Spinal cord (tissue), 10 donors: ENCODE measurements around the gene HEXIM1. TPM values are rescaled to one million over a fixed set of nuclear protein-coding genes. Genes with fewer than 3 reads are reported as not detected.

ENCODE experiments used
- DNase-seq, 6 donors: peaks; one replicate each; pipeline versions ENCODE4 v3.0.0 to v3.0.0-alpha.2; 2013 to 2015; ENCODE audit warnings: low spot score in 6 of 6, low read depth in 4 of 6
- H3K27ac ChIP-seq: one replicate; pipeline ENCODE4 v1.5.1; 2013; ENCODE audit warnings: low read depth, low read length, control low read depth
- H3K27me3 ChIP-seq: one replicate; pipeline ENCODE4 v1.6.1; 2013; ENCODE audit warnings: low read length; ENCODE audit not compliant: control insufficient read depth, insufficient read depth
- H3K36me3 ChIP-seq: one replicate; pipeline ENCODE4 v1.6.1; 2013; ENCODE audit warnings: low read length; ENCODE audit not compliant: control insufficient read depth, insufficient read depth
- H3K4me1 ChIP-seq: one replicate; pipeline ENCODE4 v1.6.1; 2013; ENCODE audit warnings: low read length; ENCODE audit not compliant: control insufficient read depth, insufficient read depth
- H3K4me3 ChIP-seq: one replicate; pipeline ENCODE4 v1.5.1; 2013; ENCODE audit warnings: low read depth, low read length, control low read depth
- H3K9me3 ChIP-seq: one replicate; pipeline ENCODE4 v1.6.1; 2013; ENCODE audit warnings: low read length; ENCODE audit not compliant: control insufficient read depth, insufficient read depth
- WGBS: methylation state at CpG from one replicate; pipeline ENCODE4 v1.1.5; 2013; ENCODE audit warnings: missing lambda C conversion rate; ENCODE audit not compliant: insufficient coverage; 5-methylcytosine and 5-hydroxymethylcytosine counted together
- polyA plus RNA-seq, 2 donors: library from polyadenylated mRNA; unstranded; fragments of 120-200 nt; gene quantifications; one replicate each; pipeline ENCODE4 v1.2.1, GENCODE V29; 2013; ENCODE audit not compliant: insufficient read length in 2 of 2
- total RNA-seq, 2 donors: library from RNA; depleted of rRNA in 1 of 2; stranded (reverse); fragments of 120-200 nt in 1 of 2; fragments of >200 nt in 1 of 2; gene quantifications; one replicate each; pipeline versions ENCODE4 v1.2.3 to v1.2.4, GENCODE V29; 2013 to 2014
- donor health status: healthy.

The HEXIM1 gene
- total and polyA plus RNA-seq, 4 donors, result 16.1 to 28.0 (median 21.2) TPM

DNA sequence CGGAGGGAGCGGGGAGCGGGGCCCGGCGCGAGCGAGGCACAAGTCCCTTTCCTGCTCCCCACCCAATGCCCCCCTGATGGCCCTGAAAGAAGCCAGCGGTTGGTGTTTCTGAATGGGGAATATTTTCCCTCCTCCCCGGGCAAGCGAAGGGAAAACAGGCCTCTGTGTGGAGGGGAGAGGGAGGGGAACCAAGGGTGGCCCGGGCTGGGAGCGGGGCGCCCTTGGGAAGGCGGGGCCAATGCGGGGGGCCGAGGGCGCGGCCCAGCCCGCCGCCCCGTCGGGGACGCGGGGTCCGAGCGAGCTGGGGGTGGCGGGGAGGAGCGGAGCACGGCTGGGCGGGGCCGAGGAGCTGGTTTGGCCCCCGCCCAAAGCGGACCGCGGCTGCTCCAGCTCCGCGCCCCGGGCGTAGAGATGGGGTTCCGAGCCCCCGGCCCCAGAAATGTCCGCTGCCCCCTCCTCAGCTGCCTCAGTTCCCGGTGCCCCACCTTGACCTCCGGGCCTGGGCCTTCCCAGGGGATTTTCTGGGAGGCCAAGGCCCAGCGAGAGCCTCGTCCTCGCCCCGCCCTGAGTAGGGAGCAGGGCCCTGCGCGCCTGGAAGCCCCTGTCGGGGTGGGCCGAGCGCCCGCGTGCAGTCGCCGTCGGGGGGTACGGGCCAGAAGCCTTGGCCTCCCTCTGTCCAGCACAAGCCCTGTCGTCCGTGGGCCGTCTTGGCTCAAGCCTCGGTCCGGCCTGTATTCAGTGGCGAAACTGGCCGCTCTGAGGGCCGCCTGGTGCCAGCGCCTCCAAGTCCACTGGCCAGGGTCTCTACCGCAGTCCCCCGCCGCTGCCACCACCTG is 3.9 kb upstream of the HEXIM1 start:
- H3K36me3 ChIP-seq, result no peaks in the 10 kb centered on the region
- peaks cover 44% of the 10 kb centered on the region for H3K4me1 ChIP-seq
- no peaks in the 10 kb centered on the region for H3K27me3 ChIP-seq
- peak overlapping the region; percentile 96 for H3K27ac ChIP-seq
- H3K9me3 ChIP-seq, result no peaks in the 10 kb centered on the region
- DNase-seq, result peak in 1 of 6 donors; percentile 80
- H3K4me3 ChIP-seq, result peak overlapping the region; percentile 48
- WGBS, result 24% methylated on average over 61 of the region's 71 CpGs

DNA sequence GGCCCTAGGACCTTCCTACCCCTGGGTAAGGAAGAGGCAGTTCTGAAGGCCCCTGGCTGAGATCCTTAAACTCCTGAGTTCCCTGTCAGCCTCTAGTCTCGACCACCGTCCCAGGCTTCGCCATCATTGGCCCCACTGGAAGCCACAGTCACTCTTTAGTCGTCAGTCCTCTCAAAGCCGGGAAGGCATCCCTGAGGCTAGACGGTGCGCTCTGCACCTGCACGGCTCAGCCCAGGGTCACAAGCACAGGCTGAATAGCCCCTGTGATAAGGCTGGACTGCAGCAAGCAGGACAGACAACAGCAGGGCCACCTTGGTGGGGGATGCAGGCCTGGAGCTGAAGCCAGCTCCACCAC is 3.3 kb upstream of the HEXIM1 start:
- no peak for DNase-seq
- Histone ChIP-seq H3K27ac (peak overlapping the region; percentile 96), H3K4me3 (no peak overlapping the region), H3K9me3 (no peaks in the 10 kb centered on the region), H3K27me3 (no peaks in the 10 kb centered on the region), H3K4me1 (peaks cover 45% of the 10 kb centered on the region), H3K36me3 (peaks cover 3% of the 10 kb centered on the region)
- 84% methylated on average over 8 of the region's 8 CpGs for WGBS

DNA sequence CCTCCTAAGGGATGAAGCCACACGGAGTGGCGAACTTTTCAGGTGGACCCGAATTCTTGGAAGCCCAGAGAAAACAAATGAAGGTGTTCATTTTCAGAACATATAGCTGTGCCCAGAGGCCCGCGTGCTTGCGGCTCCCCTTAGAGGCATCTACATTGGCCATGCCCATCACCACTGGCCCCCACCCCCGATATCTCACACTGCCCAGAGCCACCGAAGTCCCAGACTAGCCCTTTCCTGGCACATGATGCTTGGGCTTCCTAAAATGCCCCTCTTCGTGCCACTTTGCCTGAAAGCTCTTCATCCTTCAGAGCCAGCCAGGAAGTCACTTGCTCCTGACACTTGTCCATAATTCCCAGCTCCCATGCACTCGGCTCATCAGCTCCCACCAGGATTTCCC is 2.1 kb upstream of the HEXIM1 start:
- no peak for DNase-seq
- Histone ChIP-seq H3K4me3 (no peak overlapping the region), H3K27ac (no peak overlapping the region), H3K36me3 (peaks cover 4% of the 10 kb centered on the region), H3K9me3 (no peaks in the 10 kb centered on the region), H3K27me3 (no peaks in the 10 kb centered on the region), H3K4me1 (peaks cover 45% of the 10 kb centered on the region)
- 86% methylated on average over 9 of the region's 10 CpGs for WGBS

GRCh38 chr17:45146592-45146889 is 1.7 kb upstream of the HEXIM1 start:
- 77% methylated on average over 4 of the region's 4 CpGs for WGBS
- peaks cover 4% of the 10 kb centered on the region for H3K36me3 ChIP-seq
- H3K9me3 ChIP-seq, result no peaks in the 10 kb centered on the region
- H3K4me3 ChIP-seq, result no peak overlapping the region
- peaks cover 45% of the 10 kb centered on the region for H3K4me1 ChIP-seq
- no peak for DNase-seq
- no peaks in the 10 kb centered on the region for H3K27me3 ChIP-seq
- H3K27ac ChIP-seq, result peak overlapping the region; percentile 99

GRCh38 chr17:45146890-45147580 is 1.2 kb upstream of the HEXIM1 start:
- peak overlapping the region; percentile 92 for H3K4me3 ChIP-seq
- peak in 3 of 6 donors; percentile 43 to 95 (median 59) for DNase-seq

GRCh38 chr17:45147581-45148182 is 593 bp upstream of the HEXIM1 start:
- H3K36me3 ChIP-seq, result peaks cover 4% of the 10 kb centered on the region
- H3K27ac ChIP-seq, result peak overlapping the region; percentile 99
- H3K27me3 ChIP-seq, result no peaks in the 10 kb centered on the region
- DNase-seq, result peak; percentile 90 to 99 (median 93)
- peaks cover 52% of the 10 kb centered on the region for H3K4me1 ChIP-seq
- no peaks in the 10 kb centered on the region for H3K9me3 ChIP-seq
- 0% methylated on average over 27 of the region's 38 CpGs for WGBS
- H3K4me3 ChIP-seq, result peak overlapping the region; percentile 92

More at GRCh38 chr17:45146890-45147580, 1.2 kb upstream of the HEXIM1 start:
- H3K27ac ChIP-seq, result peak overlapping the region; percentile 99
- WGBS, result 9% methylated on average over 26 of the region's 29 CpGs
- peaks cover 45% of the 10 kb centered on the region for H3K4me1 ChIP-seq
- peaks cover 4% of the 10 kb centered on the region for H3K36me3 ChIP-seq
- H3K27me3 ChIP-seq, result no peaks in the 10 kb centered on the region
- no peaks in the 10 kb centered on the region for H3K9me3 ChIP-seq

DNA sequence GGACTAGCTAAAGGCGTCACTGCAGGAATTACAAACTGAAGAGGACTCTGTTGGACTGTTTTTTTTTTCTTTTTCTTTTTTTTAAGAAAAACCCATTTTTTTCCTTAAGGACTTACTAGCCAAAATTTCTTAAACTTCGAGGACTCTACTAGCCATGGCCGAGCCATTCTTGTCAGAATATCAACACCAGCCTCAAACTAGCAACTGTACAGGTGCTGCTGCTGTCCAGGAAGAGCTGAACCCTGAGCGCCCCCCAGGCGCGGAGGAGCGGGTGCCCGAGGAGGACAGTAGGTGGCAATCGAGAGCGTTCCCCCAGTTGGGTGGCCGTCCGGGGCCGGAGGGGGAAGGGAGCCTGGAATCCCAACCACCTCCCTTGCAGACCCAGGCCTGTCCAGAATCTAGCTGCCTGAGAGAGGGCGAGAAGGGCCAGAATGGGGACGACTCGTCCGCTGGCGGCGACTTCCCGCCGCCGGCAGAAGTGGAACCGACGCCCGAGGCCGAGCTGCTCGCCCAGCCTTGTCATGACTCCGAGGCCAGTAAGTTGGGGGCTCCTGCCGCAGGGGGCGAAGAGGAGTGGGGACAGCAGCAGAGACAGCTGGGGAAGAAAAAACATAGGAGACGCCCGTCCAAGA is 878 bp downstream of the HEXIM1 start:
- peak in 3 of 6 donors; percentile 71 to 93 (median 92) for DNase-seq
- no peaks in the 10 kb centered on the region for H3K9me3 ChIP-seq
- H3K4me1 ChIP-seq, result peaks cover 39% of the 10 kb centered on the region
- H3K27ac ChIP-seq, result peak overlapping the region; percentile 98
- peaks cover 4% of the 10 kb centered on the region for H3K36me3 ChIP-seq
- H3K4me3 ChIP-seq, result peak overlapping the region; percentile 92
- WGBS, result 0% methylated on average over 31 of the region's 32 CpGs
- H3K27me3 ChIP-seq, result no peaks in the 10 kb centered on the region

GRCh38 chr17:45149669-45150664 is 1.7 kb downstream of the HEXIM1 start:
- peak overlapping the region; percentile 92 for H3K4me3 ChIP-seq
- peak in 2 of 6 donors; percentile 75 to 76 for DNase-seq
- H3K27ac ChIP-seq, result peak overlapping the region; percentile 98
- no peaks in the 10 kb centered on the region for H3K27me3 ChIP-seq
- H3K36me3 ChIP-seq, result peaks cover 4% of the 10 kb centered on the region
- under 1% methylated on average over 52 of the region's 56 CpGs for WGBS
- H3K9me3 ChIP-seq, result no peaks in the 10 kb centered on the region
- peaks cover 31% of the 10 kb centered on the region for H3K4me1 ChIP-seq
